Activated naive CD8-positive, alpha-beta T cell treated with anti-CD3 and anti-CD28 coated beads, Interleukin-2, amount 10 ng/mL, durations not matched to agents 7 days and 5 days (primary cell): ENCODE data around the gene USP15. TPM values are rescaled to one million over a fixed set of nuclear protein-coding genes. Genes with fewer than 3 reads are reported as not detected.

Experiments used
- total RNA-seq, 2 experiments: library from RNA; stranded (reverse); gene quantifications; one replicate each; pipeline ENCODE4 v1.2.3, GENCODE V29; 2021

USP15 gene
- total RNA-seq, 2 experiments from 2014 or later = 163 TPM

Other genes starting within 250 kb of the USP15 start
- 10 to 100 TPM; 50.3 to 57.8 TPM for gene MON2, start 206.4 kb downstream of the USP15 start, total RNA-seq